Endothelial cell of hepatic sinusoid (primary cell): ENCODE results near the gene KDM1A.

Experiments
- in situ Hi-C: cut with HindIII; loops from 2 replicates; pipeline ENCODE4 v1.10.0; 2017; ENCODE audit warnings: low sequenced_read_pairs

KDM1A gene

DNA sequence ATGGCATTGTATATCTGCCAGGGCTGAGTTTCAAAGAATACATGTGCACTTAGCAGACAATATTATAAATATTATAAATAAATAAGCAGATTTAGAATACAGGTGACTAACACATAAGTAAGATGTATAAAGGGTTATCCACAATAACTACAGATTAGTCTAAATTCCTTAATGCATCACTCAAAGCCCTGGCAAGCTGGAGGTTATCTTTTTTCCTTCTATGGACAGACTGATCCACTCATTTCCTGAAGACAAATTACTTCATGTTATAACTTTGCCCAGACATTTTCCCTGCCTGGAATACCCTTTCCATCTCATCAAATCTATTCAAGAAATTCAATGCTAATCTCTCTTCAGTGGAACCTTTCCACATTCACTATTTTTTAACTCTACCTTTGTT is 110.6 kb downstream of the KDM1A start:
- in situ Hi-C loops, result no loop called here

DNA sequence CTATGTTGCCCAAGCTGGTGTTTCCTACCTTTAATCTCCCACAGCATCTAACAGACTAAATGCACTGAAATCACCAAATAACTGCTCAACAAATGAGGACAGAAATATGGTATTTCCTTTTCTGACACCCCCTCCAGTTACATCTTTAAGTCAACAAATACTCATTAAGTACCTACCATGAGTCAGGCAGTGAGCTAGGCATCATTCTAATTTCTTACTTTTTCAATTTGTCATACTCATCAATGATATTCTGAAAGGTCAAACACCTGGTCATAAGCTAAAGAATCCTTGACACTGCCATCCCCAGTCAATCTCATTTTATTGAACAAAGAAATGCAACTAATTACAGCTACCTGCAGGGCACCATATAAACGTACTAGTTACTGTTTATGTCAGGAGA is 112.8 kb downstream of the KDM1A start:
- in situ Hi-C loops, result no loop called here
